BJ (cell line): ENCODE results near the gene NHLH2. TPM values are rescaled to one million over a fixed set of nuclear protein-coding genes. Genes with fewer than 3 reads are reported as not detected.

Experiments used
- CTCF ChIA-PET: fragments of 350-600 bp; formaldehyde crosslinking; extraction: SDS; loops from one replicate; lab custom pipeline; 2021; ENCODE audit warnings: antibody characterized with exemption, inconsistent platforms; lab: Yijun Ruan, JAX
- POLR2A ChIA-PET: fragments of 300-600 bp; sonication (Branson Sonifier 250); formaldehyde crosslinking; extraction: SDS; loops from one replicate; lab custom pipeline; 2021; ENCODE audit warnings: antibody characterized with exemption; lab: Charles Lee
- DNase-seq: peaks from one replicate; pipeline ENCODE4 v3.0.0-alpha.2; 2011; ENCODE audit warnings: low read depth
- H3K27me3 ChIP-seq: 2 replicates; pipeline ENCODE4 v1.6.0; 2011; ENCODE audit warnings: low read length; ENCODE audit not compliant: control insufficient read depth, insufficient read depth
- H3K36me3 ChIP-seq: 2 replicates; pipeline ENCODE4 v1.5.1; 2011; ENCODE audit warnings: low read length; ENCODE audit not compliant: control insufficient read depth, insufficient read depth
- H3K4me3 ChIP-seq: 2 replicates; pipeline ENCODE4 v1.5.1; 2011; ENCODE audit warnings: low read depth, mild to moderate bottlenecking, control low read depth, low read length
- polyA plus RNA-seq: library from polyadenylated mRNA; depleted of rRNA; stranded (reverse); fragments of >200 nt; gene quantifications from 2 replicates; pipeline ENCODE4 v1.2.3, GENCODE V29; 2011
- TF ChIP-seq, protein P1 (sequence below): IDR thresholded peaks from 2 replicates; pipeline ENCODE4 v1.5.1; 2011; ENCODE audit warnings: low read depth, mild to moderate bottlenecking, control low read depth, inconsistent platforms, low read length, moderate library complexity; ENCODE audit not compliant: insufficient read depth

NHLH2 gene
- polyA plus RNA-seq, 1 experiment, result not detected

DNA sequence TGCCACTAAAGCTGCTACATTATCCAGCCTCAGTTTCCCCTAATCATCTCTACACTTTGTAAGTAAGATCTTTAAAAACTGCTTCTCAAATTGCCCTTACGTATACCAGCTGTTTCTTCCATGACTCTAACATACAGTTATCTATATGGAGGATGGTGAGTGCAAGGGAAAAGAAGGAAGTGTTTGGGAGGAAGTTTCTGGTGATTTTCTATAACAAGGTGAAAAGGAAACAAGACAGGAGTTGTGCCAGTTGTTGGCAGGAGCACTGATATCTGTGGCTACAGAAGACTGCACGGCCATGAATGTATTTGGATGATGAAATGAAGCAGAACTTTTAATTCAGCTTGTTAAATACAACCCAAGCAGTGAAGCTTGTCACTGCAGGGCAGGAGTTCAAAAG is 32.3 kb upstream of the NHLH2 start:
- TF ChIP-seq, protein P1, sequence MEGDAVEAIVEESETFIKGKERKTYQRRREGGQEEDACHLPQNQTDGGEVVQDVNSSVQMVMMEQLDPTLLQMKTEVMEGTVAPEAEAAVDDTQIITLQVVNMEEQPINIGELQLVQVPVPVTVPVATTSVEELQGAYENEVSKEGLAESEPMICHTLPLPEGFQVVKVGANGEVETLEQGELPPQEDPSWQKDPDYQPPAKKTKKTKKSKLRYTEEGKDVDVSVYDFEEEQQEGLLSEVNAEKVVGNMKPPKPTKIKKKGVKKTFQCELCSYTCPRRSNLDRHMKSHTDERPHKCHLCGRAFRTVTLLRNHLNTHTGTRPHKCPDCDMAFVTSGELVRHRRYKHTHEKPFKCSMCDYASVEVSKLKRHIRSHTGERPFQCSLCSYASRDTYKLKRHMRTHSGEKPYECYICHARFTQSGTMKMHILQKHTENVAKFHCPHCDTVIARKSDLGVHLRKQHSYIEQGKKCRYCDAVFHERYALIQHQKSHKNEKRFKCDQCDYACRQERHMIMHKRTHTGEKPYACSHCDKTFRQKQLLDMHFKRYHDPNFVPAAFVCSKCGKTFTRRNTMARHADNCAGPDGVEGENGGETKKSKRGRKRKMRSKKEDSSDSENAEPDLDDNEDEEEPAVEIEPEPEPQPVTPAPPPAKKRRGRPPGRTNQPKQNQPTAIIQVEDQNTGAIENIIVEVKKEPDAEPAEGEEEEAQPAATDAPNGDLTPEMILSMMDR, result no peak
- ChIA-PET CTCF (interaction anchor here (1.1 kb wide), 1 partner anchor 10 kb away, joined by 3 read pairs; no protein-coding TSS in a partner anchor), POLR2A (no interaction called here)
- no peak for DNase-seq
- H3K4me3 ChIP-seq, result no peak overlapping the region
- H3K27me3 ChIP-seq, result peaks cover 3% of the 10 kb centered on the region
- no peaks in the 10 kb centered on the region for H3K36me3 ChIP-seq

DNA sequence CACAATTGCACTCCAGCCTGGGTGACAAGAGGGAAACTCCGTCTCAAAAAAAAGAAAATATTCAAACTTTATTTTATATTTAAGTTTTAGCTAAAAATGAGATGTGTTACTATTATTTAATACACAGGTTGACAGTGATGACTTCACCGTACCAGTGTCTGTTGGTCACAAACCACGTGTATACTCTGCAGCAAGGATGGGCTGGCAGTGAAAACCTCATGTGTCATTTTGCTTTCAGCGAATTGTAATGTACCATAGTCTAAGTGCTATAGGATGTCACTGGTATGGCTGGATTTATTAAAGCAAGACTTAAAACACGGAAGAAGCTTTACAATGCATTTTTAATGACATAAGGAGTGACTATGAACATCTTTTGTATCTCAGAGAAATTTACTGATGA is 28.1 kb upstream of the NHLH2 start:
- no peak for DNase-seq
- TF ChIP-seq, protein P1, result no peak
- no peak overlapping the region for H3K4me3 ChIP-seq
- CTCF ChIA-PET, result no interaction called here
- POLR2A ChIA-PET, result no interaction called here
- peaks cover 1% of the 10 kb centered on the region; the same call in 1 of the 2 replicates for H3K27me3 ChIP-seq
- H3K36me3 ChIP-seq, result no peaks in the 10 kb centered on the region

DNA sequence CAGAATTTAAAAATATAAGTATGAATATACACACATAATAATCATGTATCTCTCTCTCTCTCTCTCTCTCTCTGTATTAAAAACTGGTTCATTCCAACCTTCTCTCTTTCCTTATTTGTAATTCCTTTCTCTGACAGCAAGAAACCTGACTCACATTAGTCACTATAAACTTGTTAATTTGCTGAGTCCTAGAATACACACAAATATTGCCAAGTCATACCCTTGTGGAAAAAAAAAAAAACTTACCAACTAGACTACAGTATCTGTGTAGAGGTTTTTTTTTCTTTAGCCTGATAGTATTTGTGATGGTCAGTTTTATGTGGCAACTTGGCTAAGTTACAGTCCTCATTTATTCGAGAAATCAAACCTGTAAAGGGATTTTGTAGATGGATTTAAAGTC is 26.3 kb upstream of the NHLH2 start:
- Histone ChIP-seq H3K4me3 (no peak overlapping the region), H3K27me3 (peaks cover 1% of the 10 kb centered on the region; the same call in 1 of the 2 replicates), H3K36me3 (no peaks in the 10 kb centered on the region)
- DNase-seq, result no peak
- TF ChIP-seq, protein P1, result no peak
- CTCF ChIA-PET, result no interaction called here
- POLR2A ChIA-PET, result no interaction called here

DNA sequence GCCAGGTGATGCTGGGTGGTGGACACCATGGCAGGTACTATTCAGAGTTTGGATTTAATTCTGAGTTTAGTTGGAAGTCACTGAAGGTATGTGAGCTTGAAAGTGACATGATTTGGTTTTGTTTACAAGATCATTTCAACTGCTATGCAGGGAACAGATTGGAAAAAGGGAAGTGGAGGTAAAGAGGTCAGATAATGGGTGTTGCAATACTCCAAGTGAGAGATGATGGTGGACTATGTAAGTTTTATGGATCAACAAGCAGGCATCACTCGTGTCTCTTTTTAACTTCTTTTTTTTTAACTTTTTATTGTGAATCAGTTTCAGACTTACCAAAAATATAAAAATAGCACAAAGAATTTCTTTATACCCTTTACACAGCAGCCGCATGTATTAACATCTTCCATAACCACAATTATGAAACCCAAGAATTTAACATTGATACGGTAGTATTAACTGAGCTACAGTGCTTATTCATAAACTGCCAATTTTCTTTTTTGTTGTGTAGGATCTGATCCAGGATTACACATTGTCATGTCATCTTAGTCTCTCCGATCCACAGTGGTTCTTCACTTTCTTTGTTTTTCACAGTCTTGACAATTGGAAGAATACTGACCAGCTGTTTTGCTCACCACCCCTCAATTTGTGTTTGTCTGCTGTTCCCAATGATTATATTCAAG is 24.9 kb upstream of the NHLH2 start:
- Histone ChIP-seq H3K27me3 (no peaks in the 10 kb centered on the region), H3K36me3 (no peaks in the 10 kb centered on the region), H3K4me3 (no peak overlapping the region)
- TF ChIP-seq, protein P1, result no peak
- ChIA-PET POLR2A (no interaction called here), CTCF (no interaction called here)
- no peak for DNase-seq

DNA sequence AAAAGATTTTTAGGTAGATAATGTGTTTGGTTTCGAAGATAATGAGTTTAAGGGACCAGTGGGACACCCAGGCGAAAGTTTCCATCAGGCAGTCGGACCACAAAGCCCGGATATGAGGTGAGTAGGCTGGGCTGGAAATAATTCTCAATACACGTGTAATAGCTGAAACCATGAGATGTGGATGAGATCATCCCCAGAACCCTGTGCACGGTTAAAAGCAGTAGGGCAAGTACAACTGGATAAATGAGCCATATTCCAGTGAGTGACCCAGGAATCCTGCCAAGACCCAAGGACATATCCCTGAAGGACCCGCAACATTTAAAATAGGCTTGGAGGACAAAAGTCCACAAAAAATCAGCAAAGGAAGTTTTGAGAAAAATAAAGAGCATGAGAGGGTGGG is 21.5 kb upstream of the NHLH2 start:
- TF ChIP-seq, protein P1, result no peak
- Histone ChIP-seq H3K4me3 (no peak overlapping the region), H3K27me3 (peaks cover 2% of the 10 kb centered on the region; the same call in 1 of the 2 replicates), H3K36me3 (no peaks in the 10 kb centered on the region)
- ChIA-PET POLR2A (no interaction called here), CTCF (no interaction called here)
- DNase-seq, result no peak
